GM23338 (cell line): Measurements from ENCODE around the gene OGG1. TPM values are rescaled to one million over a fixed set of nuclear protein-coding genes. Genes with fewer than 3 reads are reported as not detected.

ENCODE experiments used
- ATAC-seq: fragments of 200-7000 bp; cut with Tn5 transposase; 3 replicates; pipeline ENCODE4 v1.9.1; 2020
- DNase-seq: peaks from one replicate; pipeline ENCODE4 v3.0.0-alpha.2; 2015; ENCODE audit warnings: low spot score
- H2AFZ ChIP-seq: fragments of 200-600 bp; sonication (generic); 2 replicates; pipeline ENCODE4 v1.8.0; 2016; ENCODE audit warnings: antibody characterized with exemption, mild to moderate bottlenecking, moderate library complexity
- H3F3A ChIP-seq: fragments of 200-600 bp; sonication (generic); replicated peaks from 2 replicates; pipeline ENCODE4 v1.8.0; 2017; ENCODE audit warnings: antibody characterized with exemption, mixed run types, low read depth
- H3K27ac ChIP-seq: fragments of 200-600 bp; sonication (generic); 2 replicates; pipeline ENCODE4 v1.6.1; 2016; ENCODE audit warnings: low read depth
- H3K27me3 ChIP-seq: fragments of 200-600 bp; sonication (generic); 2 replicates; pipeline ENCODE4 v1.8.0; 2016; ENCODE audit warnings: mild to moderate bottlenecking, mixed run types, moderate library complexity; ENCODE audit not compliant: insufficient read depth
- H3K36me3 ChIP-seq: fragments of 200-600 bp; sonication (generic); 2 replicates; pipeline ENCODE4 v1.8.0; 2016; ENCODE audit warnings: mild to moderate bottlenecking; ENCODE audit not compliant: insufficient read depth
- H3K4me1 ChIP-seq: fragments of 200-600 bp; sonication (generic); 2 replicates; pipeline ENCODE4 v1.8.0; 2016; ENCODE audit warnings: mild to moderate bottlenecking, moderate library complexity; ENCODE audit not compliant: insufficient read depth
- H3K4me2 ChIP-seq: fragments of 200-600 bp; sonication (generic); 2 replicates; pipeline ENCODE4 v1.7.1; 2017; ENCODE audit warnings: mixed run types
- H3K4me3 ChIP-seq: fragments of 200-600 bp; sonication (generic); 2 replicates; pipeline ENCODE4 v1.6.1; 2016; ENCODE audit warnings: mixed run types
- H3K79me2 ChIP-seq: fragments of 200-600 bp; sonication (generic); replicated peaks from 2 replicates; pipeline ENCODE4 v1.8.0; 2017; ENCODE audit warnings: mild to moderate bottlenecking; ENCODE audit not compliant: insufficient read depth
- H3K9me2 ChIP-seq: fragments of 200-600 bp; sonication (generic); 2 replicates; pipeline ENCODE4 v1.8.0; 2017; ENCODE audit not compliant: insufficient read depth
- H4K20me1 ChIP-seq: fragments of 200-600 bp; sonication (generic); replicated peaks from 2 replicates; pipeline ENCODE4 v1.8.0; 2017; ENCODE audit warnings: mild to moderate bottlenecking; ENCODE audit not compliant: insufficient read depth
- H3K27ac Mint-ChIP-seq: 2 replicates; pipeline ENCODE4 v1.8.0; 2020; ENCODE audit warnings: inconsistent platforms, mild to moderate bottlenecking, moderate library complexity, mixed read lengths
- H3K27me3 Mint-ChIP-seq: 3 replicates; pipeline ENCODE4 v1.8.0; 2022; ENCODE audit warnings: low read depth, mild to moderate bottlenecking, moderate library complexity, mixed read lengths, inconsistent platforms; ENCODE audit not compliant: insufficient read depth, poor library complexity
- H3K36me3 Mint-ChIP-seq: 3 replicates; pipeline ENCODE4 v1.8.0; 2021; ENCODE audit warnings: low read depth, mild to moderate bottlenecking, inconsistent platforms, moderate library complexity, mixed read lengths
- H3K4me1 Mint-ChIP-seq: 3 replicates; pipeline ENCODE4 v1.8.0; 2020; ENCODE audit warnings: mild to moderate bottlenecking, inconsistent platforms, mixed read lengths
- H3K4me3 Mint-ChIP-seq: 3 replicates; pipeline ENCODE4 v1.8.0; 2021; ENCODE audit warnings: moderate library complexity, mild to moderate bottlenecking, inconsistent platforms, mixed read lengths
- H3K9me3 Mint-ChIP-seq: 3 replicates; pipeline ENCODE4 v1.8.0; 2020; ENCODE audit warnings: moderate library complexity, mild to moderate bottlenecking, inconsistent platforms, mixed read lengths
- CREB1 ChIP-seq: fragments of 250-450 bp; sonication (Bioruptor Pico); IDR thresholded peaks from 2 replicates; pipeline ENCODE4 v1.5.0; 2020; ENCODE audit warnings: low read depth, mild to moderate bottlenecking, moderate library complexity
- CTCF ChIP-seq, 2 experiments: fragments of 200-600 bp in 1 of 2; sonication (generic) in 1 of 2; conservative IDR thresholded peaks; 2 replicates each; pipeline versions ENCODE4 v1.5.1 to v1.6.1; 2016 to 2017; ENCODE audit warnings: antibody characterized with exemption in 2 of 2, low read depth in 2 of 2, mild to moderate bottlenecking in 2 of 2, moderate library complexity in 1 of 2
- ETS1 ChIP-seq: IDR thresholded peaks from 2 replicates; pipeline ENCODE4 v1.6.1; 2016; ENCODE audit warnings: antibody characterized with exemption
- EZH2 ChIP-seq: fragments of 200-600 bp; sonication (generic); IDR thresholded peaks from one replicate; pipeline ENCODE4 v1.8.0; 2017; ENCODE audit warnings: antibody characterized with exemption, mild to moderate bottlenecking, low read depth; ENCODE audit not compliant: unreplicated experiment
- EZH2phosphoT487 ChIP-seq: fragments of 200-600 bp; sonication (generic); IDR thresholded peaks from one replicate; pipeline ENCODE4 v1.8.1; 2018; ENCODE audit warnings: antibody characterized with exemption; ENCODE audit not compliant: unreplicated experiment
- JUNB ChIP-seq: IDR thresholded peaks from one replicate; pipeline ENCODE4 v1.6.1; 2016; ENCODE audit warnings: antibody characterized with exemption; ENCODE audit not compliant: unreplicated experiment
- NANOG ChIP-seq: IDR thresholded peaks from 2 replicates; pipeline ENCODE4 v1.6.1; 2016; ENCODE audit warnings: antibody characterized with exemption, borderline replicate concordance
- POLR2AphosphoS5 ChIP-seq: IDR thresholded peaks from 2 replicates; pipeline ENCODE4 v1.6.1; 2016; ENCODE audit warnings: antibody characterized with exemption, low read depth
- STAT1 ChIP-seq: IDR thresholded peaks from one replicate; pipeline ENCODE4 v1.6.1; 2016; ENCODE audit warnings: antibody characterized with exemption; ENCODE audit not compliant: unreplicated experiment
- ZNF114 ChIP-seq: fragments of 250-450 bp; sonication (Bioruptor Pico); IDR thresholded peaks from 2 replicates; pipeline ENCODE4 v1.5.0; 2020; ENCODE audit warnings: mild to moderate bottlenecking, moderate library complexity
- ZNF331 ChIP-seq: fragments of 250-450 bp; sonication (Bioruptor Pico); IDR thresholded peaks from 2 replicates; pipeline ENCODE4 v1.5.0; 2020; ENCODE audit warnings: low read depth, mild to moderate bottlenecking, moderate library complexity
- polyA plus RNA-seq: library from polyadenylated mRNA; unstranded; fragments of >200 nt; fragmentation: Nextera tagmentation; extraction: Ambion mirVana; gene quantifications from 2 replicates; pipeline ENCODE4 v1.2.1, GENCODE V29; 2016
- total RNA-seq: library from RNA; depleted of rRNA; stranded (reverse); fragments of >200 nt; shearing (Covaris generic); gene quantifications from 2 replicates; pipeline ENCODE4 v1.2.3, GENCODE V29; 2014
- TF ChIP-seq, protein P1 (sequence below): IDR thresholded peaks from one replicate; pipeline ENCODE4 v1.6.1; 2018; ENCODE audit warnings: antibody characterized with exemption; ENCODE audit not compliant: unreplicated experiment
- TF ChIP-seq, protein P2 (sequence below): fragments of 250-450 bp; sonication (Bioruptor Pico); IDR thresholded peaks from 2 replicates; pipeline ENCODE4 v1.5.0; 2020; ENCODE audit warnings: mild to moderate bottlenecking, moderate library complexity

The OGG1 gene
- total and polyA plus RNA-seq, 2 experiments from 2014 or later: 20.6 to 27.6 TPM

DNA sequence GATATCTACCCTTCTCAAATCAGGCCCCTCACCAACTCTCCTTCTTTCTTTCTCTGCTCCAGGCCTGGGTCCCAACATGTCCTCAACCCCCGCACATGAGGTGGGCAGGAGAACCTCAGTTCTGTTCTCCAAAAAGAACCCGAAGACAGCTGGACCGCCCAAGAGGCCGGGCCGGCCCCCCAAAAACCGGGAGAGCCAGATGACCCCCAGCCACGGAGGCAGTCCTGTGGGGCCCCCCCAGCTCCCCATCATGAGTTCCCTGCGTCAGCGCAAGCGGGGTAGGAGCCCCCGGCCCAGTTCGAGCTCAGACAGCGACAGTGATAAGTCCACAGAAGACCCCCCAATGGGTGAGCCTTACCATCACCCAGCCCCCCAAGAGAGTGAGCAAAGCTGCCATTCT lies 5.6 kb upstream of the OGG1 start:
- DNase-seq (no peak), ATAC-seq (no peak)
- no peaks in the 10 kb centered on the region for H3K4me1 Mint-ChIP-seq
- no peaks in the 10 kb centered on the region for H3K9me3 Mint-ChIP-seq
- H3K27me3 ChIP-seq: no peaks in the 10 kb centered on the region
- H2AFZ ChIP-seq: no peak overlapping the region
- H3K27me3 Mint-ChIP-seq: peaks cover 11% of the 10 kb centered on the region
- TF ChIP-seq ZNF331 (CRISPR knock-in tag): no peak
- no peak for TF ChIP-seq EZH2
- no peak for TF ChIP-seq EZH2phosphoT487
- no peak for TF ChIP-seq NANOG
- no peak for TF ChIP-seq POLR2AphosphoS5
- TF ChIP-seq, protein P1, sequence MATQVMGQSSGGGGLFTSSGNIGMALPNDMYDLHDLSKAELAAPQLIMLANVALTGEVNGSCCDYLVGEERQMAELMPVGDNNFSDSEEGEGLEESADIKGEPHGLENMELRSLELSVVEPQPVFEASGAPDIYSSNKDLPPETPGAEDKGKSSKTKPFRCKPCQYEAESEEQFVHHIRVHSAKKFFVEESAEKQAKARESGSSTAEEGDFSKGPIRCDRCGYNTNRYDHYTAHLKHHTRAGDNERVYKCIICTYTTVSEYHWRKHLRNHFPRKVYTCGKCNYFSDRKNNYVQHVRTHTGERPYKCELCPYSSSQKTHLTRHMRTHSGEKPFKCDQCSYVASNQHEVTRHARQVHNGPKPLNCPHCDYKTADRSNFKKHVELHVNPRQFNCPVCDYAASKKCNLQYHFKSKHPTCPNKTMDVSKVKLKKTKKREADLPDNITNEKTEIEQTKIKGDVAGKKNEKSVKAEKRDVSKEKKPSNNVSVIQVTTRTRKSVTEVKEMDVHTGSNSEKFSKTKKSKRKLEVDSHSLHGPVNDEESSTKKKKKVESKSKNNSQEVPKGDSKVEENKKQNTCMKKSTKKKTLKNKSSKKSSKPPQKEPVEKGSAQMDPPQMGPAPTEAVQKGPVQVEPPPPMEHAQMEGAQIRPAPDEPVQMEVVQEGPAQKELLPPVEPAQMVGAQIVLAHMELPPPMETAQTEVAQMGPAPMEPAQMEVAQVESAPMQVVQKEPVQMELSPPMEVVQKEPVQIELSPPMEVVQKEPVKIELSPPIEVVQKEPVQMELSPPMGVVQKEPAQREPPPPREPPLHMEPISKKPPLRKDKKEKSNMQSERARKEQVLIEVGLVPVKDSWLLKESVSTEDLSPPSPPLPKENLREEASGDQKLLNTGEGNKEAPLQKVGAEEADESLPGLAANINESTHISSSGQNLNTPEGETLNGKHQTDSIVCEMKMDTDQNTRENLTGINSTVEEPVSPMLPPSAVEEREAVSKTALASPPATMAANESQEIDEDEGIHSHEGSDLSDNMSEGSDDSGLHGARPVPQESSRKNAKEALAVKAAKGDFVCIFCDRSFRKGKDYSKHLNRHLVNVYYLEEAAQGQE: no peak
- TF ChIP-seq CTCF (conservative IDR thresholded peaks at IDR 0.05; ENCODE audit: low read depth in 2 of 2): no peak
- TF ChIP-seq, protein P2, sequence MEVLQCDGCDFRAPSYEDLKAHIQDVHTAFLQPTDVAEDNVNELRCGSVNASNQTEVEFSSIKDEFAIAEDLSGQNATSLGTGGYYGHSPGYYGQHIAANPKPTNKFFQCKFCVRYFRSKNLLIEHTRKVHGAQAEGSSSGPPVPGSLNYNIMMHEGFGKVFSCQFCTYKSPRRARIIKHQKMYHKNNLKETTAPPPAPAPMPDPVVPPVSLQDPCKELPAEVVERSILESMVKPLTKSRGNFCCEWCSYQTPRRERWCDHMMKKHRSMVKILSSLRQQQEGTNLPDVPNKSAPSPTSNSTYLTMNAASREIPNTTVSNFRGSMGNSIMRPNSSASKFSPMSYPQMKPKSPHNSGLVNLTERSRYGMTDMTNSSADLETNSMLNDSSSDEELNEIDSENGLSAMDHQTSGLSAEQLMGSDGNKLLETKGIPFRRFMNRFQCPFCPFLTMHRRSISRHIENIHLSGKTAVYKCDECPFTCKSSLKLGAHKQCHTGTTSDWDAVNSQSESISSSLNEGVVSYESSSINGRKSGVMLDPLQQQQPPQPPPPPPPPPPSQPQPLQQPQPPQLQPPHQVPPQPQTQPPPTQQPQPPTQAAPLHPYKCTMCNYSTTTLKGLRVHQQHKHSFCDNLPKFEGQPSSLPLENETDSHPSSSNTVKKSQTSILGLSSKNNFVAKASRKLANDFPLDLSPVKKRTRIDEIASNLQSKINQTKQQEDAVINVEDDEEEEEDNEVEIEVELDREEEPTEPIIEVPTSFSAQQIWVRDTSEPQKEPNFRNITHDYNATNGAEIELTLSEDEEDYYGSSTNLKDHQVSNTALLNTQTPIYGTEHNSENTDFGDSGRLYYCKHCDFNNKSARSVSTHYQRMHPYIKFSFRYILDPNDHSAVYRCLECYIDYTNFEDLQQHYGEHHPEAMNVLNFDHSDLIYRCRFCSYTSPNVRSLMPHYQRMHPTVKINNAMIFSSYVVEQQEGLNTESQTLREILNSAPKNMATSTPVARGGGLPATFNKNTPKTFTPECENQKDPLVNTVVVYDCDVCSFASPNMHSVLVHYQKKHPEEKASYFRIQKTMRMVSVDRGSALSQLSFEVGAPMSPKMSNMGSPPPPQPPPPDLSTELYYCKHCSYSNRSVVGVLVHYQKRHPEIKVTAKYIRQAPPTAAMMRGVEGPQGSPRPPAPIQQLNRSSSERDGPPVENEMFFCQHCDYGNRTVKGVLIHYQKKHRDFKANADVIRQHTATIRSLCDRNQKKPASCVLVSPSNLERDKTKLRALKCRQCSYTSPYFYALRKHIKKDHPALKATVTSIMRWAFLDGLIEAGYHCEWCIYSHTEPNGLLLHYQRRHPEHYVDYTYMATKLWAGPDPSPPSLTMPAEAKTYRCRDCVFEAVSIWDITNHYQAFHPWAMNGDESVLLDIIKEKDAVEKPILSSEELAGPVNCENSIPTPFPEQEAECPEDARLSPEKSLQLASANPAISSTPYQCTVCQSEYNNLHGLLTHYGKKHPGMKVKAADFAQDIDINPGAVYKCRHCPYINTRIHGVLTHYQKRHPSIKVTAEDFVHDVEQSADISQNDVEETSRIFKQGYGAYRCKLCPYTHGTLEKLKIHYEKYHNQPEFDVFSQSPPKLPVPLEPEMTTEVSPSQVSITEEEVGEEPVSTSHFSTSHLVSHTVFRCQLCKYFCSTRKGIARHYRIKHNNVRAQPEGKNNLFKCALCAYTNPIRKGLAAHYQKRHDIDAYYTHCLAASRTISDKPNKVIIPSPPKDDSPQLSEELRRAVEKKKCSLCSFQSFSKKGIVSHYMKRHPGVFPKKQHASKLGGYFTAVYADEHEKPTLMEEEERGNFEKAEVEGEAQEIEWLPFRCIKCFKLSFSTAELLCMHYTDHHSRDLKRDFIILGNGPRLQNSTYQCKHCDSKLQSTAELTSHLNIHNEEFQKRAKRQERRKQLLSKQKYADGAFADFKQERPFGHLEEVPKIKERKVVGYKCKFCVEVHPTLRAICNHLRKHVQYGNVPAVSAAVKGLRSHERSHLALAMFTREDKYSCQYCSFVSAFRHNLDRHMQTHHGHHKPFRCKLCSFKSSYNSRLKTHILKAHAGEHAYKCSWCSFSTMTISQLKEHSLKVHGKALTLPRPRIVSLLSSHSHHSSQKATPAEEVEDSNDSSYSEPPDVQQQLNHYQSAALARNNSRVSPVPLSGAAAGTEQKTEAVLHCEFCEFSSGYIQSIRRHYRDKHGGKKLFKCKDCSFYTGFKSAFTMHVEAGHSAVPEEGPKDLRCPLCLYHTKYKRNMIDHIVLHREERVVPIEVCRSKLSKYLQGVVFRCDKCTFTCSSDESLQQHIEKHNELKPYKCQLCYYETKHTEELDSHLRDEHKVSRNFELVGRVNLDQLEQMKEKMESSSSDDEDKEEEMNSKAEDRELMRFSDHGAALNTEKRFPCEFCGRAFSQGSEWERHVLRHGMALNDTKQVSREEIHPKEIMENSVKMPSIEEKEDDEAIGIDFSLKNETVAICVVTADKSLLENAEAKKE (CRISPR knock-in tag): no peak
- no peak for TF ChIP-seq STAT1
- TF ChIP-seq JUNB: no peak
- no peak for TF ChIP-seq ETS1
- TF ChIP-seq ZNF114 (CRISPR knock-in tag): no peak
- no peak for TF ChIP-seq CREB1
- no peak overlapping the region for H3K4me3 ChIP-seq
- peaks cover 9% of the 10 kb centered on the region for H4K20me1 ChIP-seq
- H3K9me2 ChIP-seq: no peaks in the 10 kb centered on the region; the same call in 1 of the 2 replicates
- no peak overlapping the region for H3K4me2 ChIP-seq
- H3K36me3 Mint-ChIP-seq: peaks cover 95% of the 10 kb centered on the region
- H3F3A ChIP-seq: peaks cover 14% of the 10 kb centered on the region
- H3K36me3 ChIP-seq: peaks cover 44% of the 10 kb centered on the region
- H3K4me1 ChIP-seq: no peaks in the 10 kb centered on the region
- H3K79me2 ChIP-seq: no peaks in the 10 kb centered on the region
- H3K27ac Mint-ChIP-seq: no peak overlapping the region
- no peak overlapping the region for H3K27ac ChIP-seq
- no peak overlapping the region for H3K4me3 Mint-ChIP-seq
